AG04450 (cell line): ENCODE measurements around the gene HCN4. TPM values are rescaled to one million over a fixed set of nuclear protein-coding genes. Genes with fewer than 3 reads are reported as not detected.

Experiments used
- CTCF ChIA-PET: fragments of 300-600, 350-600 bp; formaldehyde crosslinking; extraction: SDS; loops from one replicate; lab custom pipeline; 2022; ENCODE audit warnings: antibody characterized with exemption, inconsistent platforms; lab: Charles Lee
- POLR2A ChIA-PET: fragments of 350-600 bp; formaldehyde crosslinking; extraction: SDS; loops from one replicate; lab custom pipeline; 2021; ENCODE audit warnings: antibody characterized with exemption, inconsistent platforms; lab: Yijun Ruan, JAX
- DNase-seq: peaks from one replicate; pipeline ENCODE4 v3.0.0-alpha.2; 2011; ENCODE audit warnings: low read depth, low spot score
- H3K27ac ChIP-seq: one replicate; pipeline ENCODE4 v1.5.1; 2012; ENCODE audit warnings: low read depth, low read length, control low read depth
- H3K27me3 ChIP-seq: one replicate; pipeline ENCODE4 v1.6.0; 2012; ENCODE audit warnings: low read length; ENCODE audit not compliant: control insufficient read depth, insufficient read depth
- H3K4me3 ChIP-seq: 2 replicates; pipeline ENCODE4 v1.5.1; 2011; ENCODE audit warnings: mild to moderate bottlenecking, low read depth, low read length, control low read depth
- H3K9me3 ChIP-seq: 2 replicates; pipeline ENCODE4 v1.5.1; 2012; ENCODE audit warnings: low read length; ENCODE audit not compliant: control insufficient read depth, insufficient read depth
- polyA plus RNA-seq: library from polyadenylated mRNA; depleted of rRNA; stranded (reverse); fragments of >200 nt; gene quantifications from 2 replicates; pipeline ENCODE4 v1.2.3, GENCODE V29; 2011
- TF ChIP-seq, protein P1 (sequence below): IDR thresholded peaks from 2 replicates; pipeline ENCODE4 v1.5.1; 2011; ENCODE audit warnings: low read depth, low read length, control low read depth, inconsistent platforms

HCN4 gene
- polyA plus RNA-seq, 1 experiment = not detected

DNA sequence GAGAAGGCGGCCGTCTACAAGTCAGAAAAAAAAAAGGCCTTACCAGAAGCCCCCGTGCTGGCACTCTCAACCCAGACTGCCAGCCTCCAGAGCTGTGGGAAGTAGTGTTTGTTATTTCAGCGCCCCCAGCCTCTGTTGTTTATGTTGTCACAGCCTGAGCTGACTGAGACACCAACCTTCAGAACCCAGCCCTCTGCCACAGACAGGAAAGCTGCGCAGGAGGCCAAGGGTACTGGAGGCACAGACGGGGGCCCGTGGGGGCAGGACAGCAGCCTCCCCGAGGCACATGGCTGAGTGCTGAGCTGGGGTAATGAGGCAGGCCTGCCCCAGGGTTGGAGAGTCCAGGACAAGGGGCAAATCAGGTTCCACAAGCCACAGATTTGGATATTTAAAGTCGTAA, 33.7 kb downstream of the HCN4 start:
- no peaks in the 10 kb centered on the region for H3K27me3 ChIP-seq
- TF ChIP-seq, protein P1, sequence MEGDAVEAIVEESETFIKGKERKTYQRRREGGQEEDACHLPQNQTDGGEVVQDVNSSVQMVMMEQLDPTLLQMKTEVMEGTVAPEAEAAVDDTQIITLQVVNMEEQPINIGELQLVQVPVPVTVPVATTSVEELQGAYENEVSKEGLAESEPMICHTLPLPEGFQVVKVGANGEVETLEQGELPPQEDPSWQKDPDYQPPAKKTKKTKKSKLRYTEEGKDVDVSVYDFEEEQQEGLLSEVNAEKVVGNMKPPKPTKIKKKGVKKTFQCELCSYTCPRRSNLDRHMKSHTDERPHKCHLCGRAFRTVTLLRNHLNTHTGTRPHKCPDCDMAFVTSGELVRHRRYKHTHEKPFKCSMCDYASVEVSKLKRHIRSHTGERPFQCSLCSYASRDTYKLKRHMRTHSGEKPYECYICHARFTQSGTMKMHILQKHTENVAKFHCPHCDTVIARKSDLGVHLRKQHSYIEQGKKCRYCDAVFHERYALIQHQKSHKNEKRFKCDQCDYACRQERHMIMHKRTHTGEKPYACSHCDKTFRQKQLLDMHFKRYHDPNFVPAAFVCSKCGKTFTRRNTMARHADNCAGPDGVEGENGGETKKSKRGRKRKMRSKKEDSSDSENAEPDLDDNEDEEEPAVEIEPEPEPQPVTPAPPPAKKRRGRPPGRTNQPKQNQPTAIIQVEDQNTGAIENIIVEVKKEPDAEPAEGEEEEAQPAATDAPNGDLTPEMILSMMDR = no peak
- no peaks in the 10 kb centered on the region for H3K9me3 ChIP-seq
- POLR2A ChIA-PET = no interaction called here
- H3K4me3 ChIP-seq = no peak overlapping the region
- H3K27ac ChIP-seq = no peak overlapping the region
- DNase-seq = no peak
- CTCF ChIA-PET = interaction anchor here (0.7 kb wide), 1 partner anchor 440 kb away, joined by 3 read pairs; no protein-coding TSS in a partner anchor

DNA sequence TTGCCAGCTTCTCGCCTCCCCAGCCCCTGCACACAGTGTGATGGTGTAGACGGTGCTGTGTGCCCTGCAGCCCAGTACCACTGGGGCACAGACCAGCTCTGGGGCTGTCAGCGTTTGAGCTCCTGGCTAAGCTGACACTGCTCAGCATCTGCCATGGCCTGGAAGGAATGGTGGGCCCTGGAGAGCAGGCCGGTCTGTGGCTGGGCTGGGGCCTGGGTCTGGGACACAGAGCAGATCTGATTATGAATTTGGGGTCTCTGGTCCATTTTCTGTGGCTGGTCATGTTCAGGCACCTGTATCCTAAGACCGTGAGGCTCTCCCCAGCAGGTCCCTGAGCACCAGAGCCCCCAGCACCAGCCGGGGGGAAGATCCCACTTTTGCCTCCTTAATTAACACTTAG, 34.7 kb downstream of the HCN4 start:
- CTCF ChIA-PET = no interaction called here
- no peaks in the 10 kb centered on the region for H3K9me3 ChIP-seq
- DNase-seq = no peak

DNA sequence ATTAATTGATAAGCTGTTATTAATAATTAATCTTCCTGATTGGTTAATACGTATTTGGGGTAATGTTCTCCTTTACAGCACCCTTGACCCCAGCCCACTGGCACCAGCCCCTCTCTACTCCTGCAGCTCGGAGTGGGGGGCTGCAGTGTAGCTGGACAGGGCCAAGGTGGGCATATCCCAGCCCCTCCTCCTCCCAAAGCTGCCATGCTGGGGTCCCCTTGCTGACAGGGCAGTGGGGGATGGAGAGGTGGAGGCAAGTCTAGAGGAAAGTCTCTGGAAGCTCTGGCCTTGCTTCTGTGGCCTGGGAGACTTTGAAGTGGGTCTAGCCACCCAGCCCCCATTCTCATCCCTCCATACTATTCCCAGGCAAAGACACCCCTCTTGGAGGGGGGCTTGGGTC, 35.8 kb downstream of the HCN4 start:
- Histone ChIP-seq H3K27me3 (no peaks in the 10 kb centered on the region), H3K27ac (no peak overlapping the region), H3K4me3 (no peak overlapping the region), H3K9me3 (no peaks in the 10 kb centered on the region)
- ChIA-PET CTCF (no interaction called here), POLR2A (no interaction called here)
- TF ChIP-seq, protein P1 = no peak
- DNase-seq = no peak

More for the DNA sequence above, 34.7 kb downstream of the HCN4 start:
- Histone ChIP-seq H3K27ac (no peak overlapping the region), H3K4me3 (no peak overlapping the region), H3K27me3 (no peaks in the 10 kb centered on the region)
- TF ChIP-seq, protein P1 = no peak
- POLR2A ChIA-PET = no interaction called here

DNA sequence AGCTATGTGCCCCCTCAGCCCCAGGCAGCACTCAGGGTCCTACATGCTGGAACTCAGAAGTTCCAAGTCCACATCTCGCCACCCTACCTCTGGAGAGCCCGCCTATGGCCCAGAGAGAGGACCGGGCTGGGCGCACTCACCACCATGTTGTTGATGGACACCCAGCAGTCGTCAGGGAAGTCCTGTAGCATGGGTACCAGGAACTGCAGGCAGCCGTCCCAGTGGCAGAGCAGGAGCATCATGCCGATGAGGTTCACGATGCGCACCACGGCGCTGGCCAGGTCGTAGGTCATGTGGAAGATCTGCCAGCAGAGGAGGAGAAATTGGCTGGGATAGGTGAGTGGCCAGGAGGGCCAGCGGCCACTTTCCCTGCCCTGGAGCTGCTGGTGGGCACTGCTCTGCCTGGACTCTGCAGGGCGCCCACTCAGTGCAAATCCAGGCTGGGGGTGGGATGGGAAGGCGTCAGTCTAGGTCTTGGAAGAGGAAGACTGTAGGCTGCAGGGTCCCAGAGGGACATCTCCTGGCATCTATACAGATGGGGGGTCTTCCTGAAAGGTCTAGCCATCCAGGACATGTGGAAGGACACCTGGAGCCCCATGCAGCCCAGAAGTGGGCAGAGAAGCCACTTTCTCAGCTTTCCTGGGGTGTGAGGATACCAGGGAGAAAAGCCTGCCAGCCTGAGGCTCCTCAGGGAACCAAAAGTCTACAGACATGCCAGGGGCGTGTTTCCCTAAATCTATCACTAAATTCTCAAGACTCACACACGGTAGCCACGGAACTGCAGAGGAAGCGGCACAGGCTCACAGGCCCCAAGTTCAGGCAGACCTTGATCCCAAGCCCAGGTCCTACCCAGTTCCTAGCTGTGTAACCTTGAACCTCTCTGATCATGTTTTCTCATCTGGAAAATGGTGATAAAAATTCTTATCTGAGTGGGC, 36.5 kb downstream of the HCN4 start:
- H3K27ac ChIP-seq = no peak overlapping the region
- H3K9me3 ChIP-seq = no peaks in the 10 kb centered on the region
- TF ChIP-seq, protein P1 = no peak
- ChIA-PET CTCF (no interaction called here), POLR2A (no interaction called here)
- H3K27me3 ChIP-seq = no peaks in the 10 kb centered on the region
- DNase-seq = no peak
- H3K4me3 ChIP-seq = no peak overlapping the region

DNA sequence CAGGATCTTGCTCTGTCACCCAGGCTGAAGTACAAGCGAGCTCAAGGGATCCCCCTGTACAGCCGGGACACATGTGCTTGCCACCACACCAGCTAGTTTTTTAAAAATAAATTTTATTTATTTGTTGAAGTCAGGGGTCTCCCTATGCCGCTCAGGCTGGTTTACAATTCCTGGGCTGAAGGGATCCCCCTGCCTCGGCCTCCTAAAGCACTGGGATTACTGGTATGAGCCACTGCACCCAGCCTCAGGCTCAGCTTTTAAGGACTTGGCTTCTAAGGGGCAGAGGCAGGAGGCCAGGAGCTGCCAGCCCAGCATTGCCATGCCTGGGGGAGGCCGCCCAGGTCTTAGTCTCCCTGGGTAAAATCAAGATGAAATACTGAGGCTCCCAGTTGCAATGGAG, 37.3 kb downstream of the HCN4 start:
- ChIA-PET CTCF (interaction anchor here (0.6 kb wide), 1 partner anchor 369 kb away, joined by 3 read pairs; no protein-coding TSS in a partner anchor), POLR2A (no interaction called here)
- DNase-seq = no peak
- Histone ChIP-seq H3K4me3 (no peak overlapping the region), H3K27me3 (no peaks in the 10 kb centered on the region), H3K9me3 (no peaks in the 10 kb centered on the region), H3K27ac (no peak overlapping the region)
- TF ChIP-seq, protein P1 = no peak
